Coronary artery (tissue), 2 donors: ENCODE results near the gene AK8.
"Not testable (repeated sequence)": the region's sequence is repeated elsewhere in the genome, so short reads cannot be mapped to it uniquely, and the experiment has no call there.

Experiments
- DNase-seq: peaks from one replicate; pipeline ENCODE4 v3.0.0-alpha.2; 2017; ENCODE audit warnings: low spot score
- H3K27ac ChIP-seq, 2 donors: fragments of 200-600 bp; sonication (generic); one replicate each; pipeline ENCODE4 v1.5.1; 2016 to 2019
- H3K4me3 ChIP-seq: fragments of 200-600 bp; sonication (generic); 2 replicates; pipeline ENCODE4 v1.5.1; 2016; ENCODE audit warnings: mild to moderate bottlenecking, moderate library complexity
- TF ChIP-seq, protein P1 (sequence below): fragments of 200-600 bp; sonication (generic); IDR thresholded peaks from one replicate; pipeline ENCODE4 v1.5.1; 2019; ENCODE audit warnings: antibody characterized with exemption

Gene AK8

GRCh38 chr9:132726576-132727130, 151.4 kb downstream of the AK8 start:
- no peak for DNase-seq
- TF ChIP-seq, protein P1, sequence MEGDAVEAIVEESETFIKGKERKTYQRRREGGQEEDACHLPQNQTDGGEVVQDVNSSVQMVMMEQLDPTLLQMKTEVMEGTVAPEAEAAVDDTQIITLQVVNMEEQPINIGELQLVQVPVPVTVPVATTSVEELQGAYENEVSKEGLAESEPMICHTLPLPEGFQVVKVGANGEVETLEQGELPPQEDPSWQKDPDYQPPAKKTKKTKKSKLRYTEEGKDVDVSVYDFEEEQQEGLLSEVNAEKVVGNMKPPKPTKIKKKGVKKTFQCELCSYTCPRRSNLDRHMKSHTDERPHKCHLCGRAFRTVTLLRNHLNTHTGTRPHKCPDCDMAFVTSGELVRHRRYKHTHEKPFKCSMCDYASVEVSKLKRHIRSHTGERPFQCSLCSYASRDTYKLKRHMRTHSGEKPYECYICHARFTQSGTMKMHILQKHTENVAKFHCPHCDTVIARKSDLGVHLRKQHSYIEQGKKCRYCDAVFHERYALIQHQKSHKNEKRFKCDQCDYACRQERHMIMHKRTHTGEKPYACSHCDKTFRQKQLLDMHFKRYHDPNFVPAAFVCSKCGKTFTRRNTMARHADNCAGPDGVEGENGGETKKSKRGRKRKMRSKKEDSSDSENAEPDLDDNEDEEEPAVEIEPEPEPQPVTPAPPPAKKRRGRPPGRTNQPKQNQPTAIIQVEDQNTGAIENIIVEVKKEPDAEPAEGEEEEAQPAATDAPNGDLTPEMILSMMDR: no peak
- Histone ChIP-seq H3K27ac (no peak overlapping the region), H3K4me3 (no peak overlapping the region)

GRCh38 chr9:132725306-132725705, 152.8 kb downstream of the AK8 start:
- TF ChIP-seq, protein P1: no peak
- no peak for DNase-seq
- H3K27ac ChIP-seq: no peak overlapping the region
- H3K4me3 ChIP-seq: no peak overlapping the region

- peak; percentile 47 for DNase-seq
- TF ChIP-seq, protein P1: no peak
- no peak overlapping the region for H3K4me3 ChIP-seq
- H3K27ac ChIP-seq: no peak overlapping the region
Measured at GRCh38 chr9:132723809-132724208, 154.3 kb downstream of the AK8 start.

DNA sequence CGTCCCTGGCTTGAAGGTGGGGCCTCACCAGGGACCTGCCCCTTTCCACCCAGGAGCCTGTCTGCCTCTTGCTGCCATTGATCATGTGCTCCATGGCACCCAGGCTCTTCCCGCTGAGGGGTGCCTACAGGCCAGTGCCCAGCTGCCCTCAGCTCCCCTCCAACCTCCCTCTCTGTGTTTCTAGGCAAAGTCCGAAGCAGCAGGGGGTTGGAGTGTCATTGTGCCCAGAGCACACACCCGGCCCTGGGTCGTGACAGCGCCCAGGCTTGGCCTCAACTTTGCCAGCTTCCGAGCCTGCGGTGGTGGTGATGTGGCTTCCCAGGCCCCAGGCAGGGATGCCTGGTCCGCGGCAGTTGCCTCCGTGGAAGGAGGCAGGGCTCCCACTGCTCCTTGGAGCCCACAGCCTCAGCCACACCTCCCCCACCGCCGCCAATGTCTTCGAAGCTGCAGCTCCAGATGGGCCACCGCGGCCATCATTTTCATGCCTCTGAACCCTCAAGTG, 155.5 kb downstream of the AK8 start:
- H3K27ac ChIP-seq: no peak overlapping the region
- TF ChIP-seq, protein P1: no peak
- no peak for DNase-seq
- no peak overlapping the region for H3K4me3 ChIP-seq

DNA sequence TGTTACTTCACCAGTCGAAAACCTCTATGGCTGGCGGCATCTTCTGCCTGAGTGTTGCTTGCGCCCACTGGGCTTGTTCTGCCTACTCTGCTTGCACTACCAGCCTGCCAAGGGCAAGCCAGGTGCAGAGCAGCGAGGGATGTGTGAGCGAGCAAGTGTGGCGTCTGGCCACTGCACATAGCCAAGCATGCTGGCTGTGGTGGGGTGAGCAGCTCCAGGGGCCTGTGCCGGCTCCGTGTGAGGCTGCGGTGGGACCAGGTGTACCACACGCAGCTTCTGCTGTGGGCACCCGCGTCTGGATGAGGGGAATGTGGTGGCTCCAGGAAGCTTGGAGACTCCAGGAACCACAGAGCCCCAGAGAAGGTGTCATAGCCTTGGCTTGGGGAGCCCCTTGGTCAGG, 156.4 kb downstream of the AK8 start:
- DNase-seq: no peak

GRCh38 chr9:132718381-132718928, 159.6 kb downstream of the AK8 start:
- not testable (repeated sequence) for DNase-seq, H3K4me3 ChIP-seq, H3K27ac ChIP-seq

More for the DNA sequence above, 156.4 kb downstream of the AK8 start:
- H3K4me3 ChIP-seq: no peak overlapping the region
- TF ChIP-seq, protein P1: no peak
- H3K27ac ChIP-seq: no peak overlapping the region

- no peak for DNase-seq
- H3K4me3 ChIP-seq: no peak overlapping the region
Measured at GRCh38 chr9:132717326-132717945, 160.6 kb downstream of the AK8 start.

More at GRCh38 chr9:132717326-132717945, 160.6 kb downstream of the AK8 start:
- no peak overlapping the region for H3K27ac ChIP-seq
- TF ChIP-seq, protein P1: no peak
